AG10803 (cell line): Measurements from ENCODE around the gene RIBC2.

Experiments
- DNase-seq: peaks from one replicate; pipeline ENCODE4 v3.0.0; 2010; ENCODE audit warnings: low read depth
- H3K4me3 ChIP-seq: 2 replicates; pipeline ENCODE4 v1.5.1; 2011; ENCODE audit warnings: mild to moderate bottlenecking, low read length, control low read depth
- CTCF ChIP-seq: conservative IDR thresholded peaks from 2 replicates; pipeline ENCODE4 v1.5.1; 2011; ENCODE audit warnings: mild to moderate bottlenecking, low read length, control low read depth, inconsistent platforms

Gene RIBC2

DNA sequence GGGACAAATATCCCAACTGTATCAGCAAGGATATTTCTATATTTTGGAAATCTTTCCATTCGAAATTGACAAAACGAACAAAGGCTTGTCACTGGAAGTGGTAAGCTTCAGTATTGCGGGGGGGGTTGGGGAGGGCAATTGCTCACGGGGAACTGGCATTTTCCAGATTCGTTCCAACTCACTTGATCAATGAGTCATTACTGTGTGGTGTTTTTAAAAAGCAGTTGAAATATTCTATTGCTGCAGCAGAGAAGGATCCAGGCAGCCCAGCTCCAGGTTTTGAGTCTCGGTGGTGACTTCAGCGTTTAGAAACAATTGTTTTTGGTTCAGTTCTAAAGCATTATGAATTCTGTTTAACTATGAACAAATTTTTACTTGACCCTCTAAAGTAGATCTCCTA, 55.4 kb downstream of the RIBC2 start:
- no peak overlapping the region for H3K4me3 ChIP-seq
- TF ChIP-seq CTCF: no peak
- peak; percentile 85 for DNase-seq

- DNase-seq: peak; percentile 94
- no peak for TF ChIP-seq CTCF
- H3K4me3 ChIP-seq: peak overlapping the region; percentile 20
These were observed 56.0 kb downstream of the RIBC2 start for GRCh38 chr22:45469281-45470073.

GRCh38 chr22:45470871-45471270, 57.4 kb downstream of the RIBC2 start:
- no peak overlapping the region for H3K4me3 ChIP-seq
- TF ChIP-seq CTCF: no peak
- DNase-seq: no peak

GRCh38 chr22:45472426-45472825, 58.9 kb downstream of the RIBC2 start:
- DNase-seq: no peak
- TF ChIP-seq CTCF: no peak
- no peak overlapping the region for H3K4me3 ChIP-seq

DNA sequence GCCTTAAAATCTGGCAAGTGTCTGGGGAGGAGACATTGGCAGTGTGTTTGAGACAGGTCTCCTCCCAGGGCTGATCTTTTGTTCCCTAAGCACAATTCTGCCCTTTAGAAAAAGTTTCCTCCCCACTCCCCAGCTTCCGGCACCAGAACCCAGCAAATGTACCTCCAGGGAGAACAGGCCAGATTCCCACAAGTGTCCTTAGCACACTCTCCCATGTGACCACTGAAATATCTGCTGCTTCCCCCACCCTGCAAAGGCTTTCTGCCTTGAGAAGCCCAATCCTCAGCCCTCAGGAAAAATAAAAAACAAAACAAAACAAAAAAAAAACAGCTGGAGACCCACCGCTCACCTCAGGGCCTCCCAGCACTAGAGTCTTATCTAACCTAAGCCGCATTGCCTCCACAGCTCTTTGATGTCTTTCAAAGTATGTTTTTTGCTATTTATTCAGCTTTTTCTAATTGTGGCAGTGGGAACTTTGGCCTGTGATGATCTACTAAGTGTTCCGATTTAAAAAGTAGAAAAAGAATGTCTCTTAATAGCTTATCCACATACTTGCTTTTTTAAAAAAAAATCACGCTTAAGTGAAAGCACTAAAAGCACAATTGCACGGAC, 60.2 kb downstream of the RIBC2 start:
- DNase-seq: no peak
- no peak for TF ChIP-seq CTCF
- H3K4me3 ChIP-seq: no peak overlapping the region

GRCh38 chr22:45475063-45475747, 61.7 kb downstream of the RIBC2 start:
- TF ChIP-seq CTCF: no peak
- DNase-seq: peak; percentile 59
- no peak overlapping the region for H3K4me3 ChIP-seq
